GM19043 (cell line): Measurements from ENCODE around the gene VAC14.

Experiments used
- ATAC-seq: cut with Tn5 transposase; IDR thresholded peaks from one replicate; pipeline ENCODE4 v1.9.1; 2021; ENCODE audit warnings: low read depth; ENCODE audit not compliant: unreplicated experiment

Gene VAC14

DNA sequence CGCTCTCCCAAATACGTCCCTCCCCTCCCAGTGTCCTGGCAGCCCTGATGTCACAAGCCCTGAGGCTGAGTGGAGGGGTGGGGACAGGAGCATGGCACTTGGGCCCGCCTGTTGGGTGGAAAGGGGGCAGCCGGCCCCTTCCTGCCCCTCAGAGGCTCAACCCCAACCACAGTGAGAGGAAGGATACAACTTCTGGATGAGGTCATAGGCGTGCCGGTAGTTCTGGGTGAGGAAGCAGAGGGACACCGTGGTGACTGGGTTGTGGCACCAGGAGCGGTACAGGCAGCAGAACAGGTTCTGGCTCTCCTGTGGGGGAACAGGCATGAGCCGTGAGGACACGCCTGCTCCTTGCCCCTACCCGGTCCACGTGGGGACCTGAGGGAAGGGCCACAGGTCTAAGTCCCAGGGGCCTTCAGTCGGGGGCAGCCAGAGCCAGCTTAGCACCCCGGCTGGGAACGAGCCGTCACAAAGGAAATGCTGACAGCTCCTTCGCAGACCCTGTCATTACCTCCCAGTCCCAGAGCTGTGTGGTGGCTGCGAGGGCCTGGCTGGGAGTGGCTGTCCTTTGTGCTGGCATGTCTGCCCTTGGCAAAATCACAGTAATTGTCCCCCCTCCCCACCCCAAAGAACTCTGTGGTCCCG lies 103.9 kb downstream of the VAC14 start:
- ATAC-seq, result no peak

DNA sequence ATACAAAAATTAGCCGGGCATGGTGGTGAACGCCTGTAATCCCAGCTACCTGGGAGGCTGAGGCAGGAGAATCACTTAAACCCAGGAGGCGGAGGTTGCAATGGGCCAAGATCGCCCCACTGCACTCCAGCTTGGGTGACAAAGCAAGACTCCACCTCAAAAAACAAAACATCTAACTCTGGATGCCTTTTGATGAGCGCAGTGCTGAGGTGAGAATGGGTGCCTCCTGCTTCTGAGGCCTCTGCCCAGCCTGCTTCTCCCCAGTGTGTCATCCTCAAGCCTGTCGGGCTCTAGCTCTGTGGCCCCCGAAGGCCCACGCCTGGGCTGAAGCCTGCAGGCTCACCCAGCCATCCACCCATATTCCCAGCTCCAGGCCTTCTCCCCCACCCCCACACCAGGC lies 104.6 kb downstream of the VAC14 start:
- no peak for ATAC-seq

DNA sequence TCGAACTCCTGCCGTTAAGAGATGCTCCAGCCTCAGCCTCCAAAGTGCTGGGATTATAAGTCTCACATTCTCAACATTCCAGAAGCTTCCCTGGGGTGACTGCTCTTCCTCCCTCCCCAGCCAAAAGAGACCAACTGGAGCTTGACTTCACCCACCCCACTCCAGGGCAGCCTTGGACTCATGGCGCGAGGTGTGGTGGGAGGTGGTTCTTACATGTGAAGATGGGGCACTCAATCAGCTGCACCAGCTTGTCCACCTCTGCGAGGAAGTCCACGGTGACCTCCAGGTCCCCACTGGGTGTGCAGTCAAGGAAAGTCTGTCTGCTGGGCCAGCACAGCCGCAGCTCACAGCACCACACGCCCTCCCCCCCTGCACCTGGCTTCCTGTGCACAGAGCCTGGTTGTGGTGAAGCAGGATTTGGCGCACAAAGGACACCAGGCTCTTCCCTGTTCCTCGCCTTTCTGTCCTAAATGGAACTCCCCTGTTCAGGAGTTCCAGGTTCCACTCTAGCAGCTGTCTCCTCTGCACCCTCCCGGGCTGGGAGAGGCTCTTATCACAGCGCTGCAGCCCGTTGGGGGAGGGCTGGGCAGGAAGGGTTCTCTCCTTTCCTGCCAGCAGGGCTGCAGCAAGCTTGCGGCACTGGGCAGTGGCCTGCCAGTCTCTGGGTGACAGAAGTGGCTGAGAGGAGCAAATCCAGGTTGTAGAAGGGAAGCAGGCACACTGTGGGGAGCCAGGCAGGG lies 105.5 kb downstream of the VAC14 start:
- ATAC-seq, result peak; percentile 40

DNA sequence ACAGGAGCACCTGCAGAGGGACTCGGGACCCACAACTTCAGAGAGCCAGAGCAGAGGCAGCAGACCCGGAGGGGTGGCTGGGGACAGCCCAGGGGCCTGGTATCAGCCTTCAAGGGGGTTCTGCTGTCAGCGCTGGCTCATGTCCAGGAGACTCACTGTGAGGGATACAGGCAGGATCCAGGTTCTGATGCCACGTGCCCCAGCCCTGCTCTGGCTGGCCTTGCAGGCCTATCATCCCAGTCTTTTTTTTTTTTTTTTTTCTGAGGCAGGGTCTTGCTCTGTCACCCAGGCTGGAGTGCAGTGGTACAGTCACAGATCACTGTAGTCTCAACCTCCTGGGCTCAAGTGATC lies 106.1 kb downstream of the VAC14 start:
- ATAC-seq, result no peak

DNA sequence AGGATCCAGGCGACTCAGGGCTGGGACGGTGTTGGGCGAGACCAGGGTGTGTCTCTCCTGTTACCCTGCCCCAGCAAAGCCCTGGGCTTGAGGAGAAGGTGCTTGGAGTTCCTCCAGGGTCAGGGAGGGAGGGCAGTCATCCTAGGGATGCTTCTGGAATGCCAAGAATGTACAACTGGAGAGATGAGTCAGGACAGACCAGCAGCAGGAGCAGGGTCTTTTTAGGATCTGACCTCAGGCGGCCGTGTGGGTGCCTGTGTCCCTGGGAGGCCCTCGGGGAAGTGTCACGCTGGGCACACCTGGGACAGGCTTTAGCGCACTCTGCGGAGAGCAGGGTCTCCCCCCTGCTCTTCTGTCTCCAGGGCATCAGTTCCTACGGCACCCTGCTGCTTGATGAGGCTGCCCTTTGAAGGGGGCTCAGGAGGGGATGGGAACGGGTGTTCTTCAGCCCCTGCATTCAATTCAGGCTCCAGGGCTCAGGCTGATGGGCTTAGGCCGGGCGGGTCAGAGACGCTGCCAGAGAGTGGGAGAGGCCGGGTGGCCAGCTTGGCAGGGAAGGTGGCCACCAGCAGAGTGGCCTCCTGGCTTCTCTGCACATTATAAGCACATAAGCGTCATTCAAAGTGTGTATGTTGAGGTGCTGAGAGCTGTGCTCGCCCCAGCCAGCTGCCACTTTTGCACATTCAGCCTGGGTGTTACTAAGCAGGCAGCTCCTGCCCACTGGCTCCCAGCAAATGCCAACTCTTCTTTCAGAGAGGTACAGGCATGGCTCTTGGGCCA lies 106.7 kb downstream of the VAC14 start:
- no peak for ATAC-seq

DNA sequence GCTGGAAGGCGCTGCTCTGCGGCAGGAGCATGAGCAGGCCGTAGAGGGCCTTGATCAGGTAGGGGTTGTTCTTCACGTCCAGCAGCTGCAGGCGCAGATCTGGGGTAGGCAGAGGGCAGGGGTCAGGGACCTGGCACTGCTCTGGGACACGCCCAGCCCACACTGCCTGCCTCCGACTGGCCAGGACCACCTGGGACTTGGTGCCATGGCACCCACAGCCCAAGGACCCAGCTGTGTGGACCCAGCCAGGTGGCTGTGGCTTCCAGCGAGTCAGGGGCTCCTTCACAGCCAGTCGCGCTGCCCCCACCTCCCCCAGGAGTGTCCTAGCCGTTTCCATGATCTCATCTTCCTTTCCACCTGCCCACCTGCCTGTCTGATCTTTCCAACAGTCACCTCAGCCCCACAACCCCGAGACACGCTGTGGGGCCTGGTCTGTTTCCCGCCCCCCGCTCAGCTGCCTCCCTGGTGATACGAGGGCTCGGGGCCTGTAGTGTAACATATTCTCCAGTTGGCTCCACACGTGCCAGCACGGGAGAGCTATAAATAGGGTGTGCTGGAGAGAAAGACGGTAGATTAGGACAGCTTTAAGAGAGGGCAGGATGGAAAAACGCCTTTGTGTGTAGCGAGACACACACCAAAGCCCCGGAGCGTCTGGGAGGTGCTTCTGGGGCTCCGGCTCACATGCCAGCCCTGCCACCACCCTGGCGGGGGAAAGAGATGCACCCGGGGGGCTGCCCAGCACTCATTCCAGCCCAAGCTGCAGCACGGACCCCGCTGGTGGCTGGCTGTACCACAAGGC lies 107.9 kb downstream of the VAC14 start:
- no peak for ATAC-seq

DNA sequence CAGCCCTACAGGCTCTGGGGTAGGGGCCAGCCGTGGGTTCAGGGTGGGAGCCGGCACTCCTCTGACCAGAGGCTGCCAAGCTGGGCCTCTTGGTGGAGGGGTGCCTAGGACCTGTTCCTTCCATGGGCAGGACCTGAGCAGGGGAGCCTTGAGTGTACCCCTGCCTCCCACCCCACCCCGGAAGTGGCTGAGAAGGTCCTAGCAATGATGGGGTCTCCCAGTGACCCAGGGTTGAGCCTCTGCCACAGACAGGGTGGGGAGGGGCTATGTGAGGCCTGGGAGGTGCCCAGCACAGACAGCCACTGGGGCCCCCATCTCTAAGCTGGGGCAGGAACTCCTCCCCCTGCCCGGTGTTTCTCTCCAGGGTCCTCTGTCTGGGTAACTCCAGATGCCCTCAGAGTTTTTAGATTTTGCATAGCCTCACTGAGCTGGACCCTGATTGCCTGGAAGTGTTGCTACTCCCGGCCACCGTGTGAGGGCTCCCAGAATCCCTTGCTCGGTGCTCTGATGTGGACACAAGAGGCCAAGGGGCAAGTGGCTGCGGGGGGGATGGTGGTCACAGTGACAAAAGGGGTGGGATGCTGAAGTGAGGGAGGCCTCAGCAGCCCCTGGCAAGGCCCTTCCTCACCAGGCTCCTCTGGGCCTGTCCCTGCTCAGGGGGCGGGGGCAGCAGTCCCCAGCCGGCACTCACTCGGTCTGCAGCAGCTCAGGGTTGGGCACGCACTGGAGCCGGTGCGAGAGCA lies 108.7 kb downstream of the VAC14 start:
- ATAC-seq, result no peak

DNA sequence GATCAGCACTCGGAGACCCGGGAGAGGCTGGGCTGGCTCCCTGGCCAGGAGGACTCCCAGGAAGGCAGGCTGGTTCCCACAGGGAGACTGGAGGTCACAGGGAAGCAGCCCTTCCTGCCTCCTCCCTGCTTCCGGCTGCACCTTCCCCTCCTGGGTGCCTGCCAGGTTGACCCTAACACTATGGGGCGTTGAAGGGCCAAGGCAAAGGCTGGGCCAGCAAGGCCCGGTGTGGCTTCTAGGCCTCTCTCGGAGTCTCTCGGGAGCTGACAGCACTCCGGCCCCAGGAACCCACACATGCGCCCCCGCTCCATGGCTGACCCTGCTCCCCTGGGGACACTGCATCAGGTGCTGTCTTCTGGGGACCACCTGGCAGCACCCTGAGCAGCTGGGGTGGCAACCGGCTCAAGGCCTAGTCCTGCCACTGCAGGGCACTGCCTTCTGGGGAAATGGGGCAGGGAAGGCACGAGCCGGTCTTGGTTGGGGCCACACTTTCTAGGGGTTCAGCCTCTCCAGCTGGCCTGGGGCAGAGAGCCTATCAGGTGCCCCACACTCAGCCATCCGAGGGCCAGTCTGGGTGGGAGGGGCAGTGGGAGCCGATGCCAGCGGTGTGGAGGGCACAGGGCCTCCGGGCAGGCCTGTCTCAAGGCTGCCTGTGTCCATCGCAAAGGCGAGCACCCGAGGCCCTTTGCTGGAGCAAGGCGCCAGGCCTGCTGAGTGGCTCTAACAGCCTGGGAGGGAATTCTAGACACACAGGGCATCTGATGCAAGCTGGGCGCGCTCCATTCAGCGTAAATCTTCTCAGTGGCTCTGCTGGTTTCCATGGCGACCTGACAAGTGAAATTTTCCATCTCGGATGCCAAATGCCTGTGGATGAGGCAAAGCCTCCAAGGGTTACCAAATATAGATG lies 109.5 kb downstream of the VAC14 start:
- ATAC-seq, result no peak

DNA sequence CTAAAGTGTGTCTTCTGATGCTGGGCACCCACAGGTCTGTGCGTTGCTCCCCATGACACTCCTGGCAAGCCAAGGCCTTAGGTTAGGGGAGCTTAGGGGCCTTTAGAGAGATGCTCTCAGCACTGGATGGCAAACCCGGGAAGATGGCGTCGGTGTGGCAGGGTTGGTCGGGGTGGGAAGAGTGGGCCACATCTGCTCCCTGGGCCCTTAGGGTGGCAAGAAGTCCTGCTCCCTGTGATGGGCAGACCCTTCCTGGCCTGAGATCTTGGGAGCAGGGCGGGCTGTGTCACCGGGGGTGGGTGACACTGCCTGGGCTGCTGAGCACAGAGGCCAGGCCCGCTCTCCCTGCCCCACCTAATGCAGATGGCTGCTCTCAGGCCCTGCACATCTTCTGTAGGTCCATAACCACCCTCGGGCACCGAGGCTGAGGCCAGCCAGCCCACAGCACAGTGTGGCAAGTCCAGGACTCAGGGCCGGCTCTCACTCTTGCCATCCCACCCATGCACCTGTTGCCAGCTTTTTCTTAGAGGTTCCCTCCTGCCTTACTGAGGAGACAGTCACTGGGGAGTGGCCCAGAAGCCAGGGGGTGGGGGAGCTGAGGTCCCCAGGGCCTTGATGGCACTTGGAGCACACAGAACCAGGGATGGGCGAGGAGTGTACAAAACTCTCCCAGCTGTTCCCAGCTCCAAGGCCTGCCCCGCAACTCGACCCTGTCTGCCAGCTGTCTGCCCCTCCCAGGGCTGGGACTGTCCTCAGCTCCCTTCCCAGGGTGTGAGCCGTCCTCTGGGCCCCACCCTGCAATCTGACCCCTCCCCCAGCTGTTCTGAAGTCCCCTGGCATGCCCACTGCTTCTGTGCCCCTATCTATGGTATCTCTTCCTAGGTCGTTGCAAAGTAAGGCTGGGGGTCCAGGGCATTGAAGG lies 110.7 kb downstream of the VAC14 start:
- ATAC-seq, result no peak

DNA sequence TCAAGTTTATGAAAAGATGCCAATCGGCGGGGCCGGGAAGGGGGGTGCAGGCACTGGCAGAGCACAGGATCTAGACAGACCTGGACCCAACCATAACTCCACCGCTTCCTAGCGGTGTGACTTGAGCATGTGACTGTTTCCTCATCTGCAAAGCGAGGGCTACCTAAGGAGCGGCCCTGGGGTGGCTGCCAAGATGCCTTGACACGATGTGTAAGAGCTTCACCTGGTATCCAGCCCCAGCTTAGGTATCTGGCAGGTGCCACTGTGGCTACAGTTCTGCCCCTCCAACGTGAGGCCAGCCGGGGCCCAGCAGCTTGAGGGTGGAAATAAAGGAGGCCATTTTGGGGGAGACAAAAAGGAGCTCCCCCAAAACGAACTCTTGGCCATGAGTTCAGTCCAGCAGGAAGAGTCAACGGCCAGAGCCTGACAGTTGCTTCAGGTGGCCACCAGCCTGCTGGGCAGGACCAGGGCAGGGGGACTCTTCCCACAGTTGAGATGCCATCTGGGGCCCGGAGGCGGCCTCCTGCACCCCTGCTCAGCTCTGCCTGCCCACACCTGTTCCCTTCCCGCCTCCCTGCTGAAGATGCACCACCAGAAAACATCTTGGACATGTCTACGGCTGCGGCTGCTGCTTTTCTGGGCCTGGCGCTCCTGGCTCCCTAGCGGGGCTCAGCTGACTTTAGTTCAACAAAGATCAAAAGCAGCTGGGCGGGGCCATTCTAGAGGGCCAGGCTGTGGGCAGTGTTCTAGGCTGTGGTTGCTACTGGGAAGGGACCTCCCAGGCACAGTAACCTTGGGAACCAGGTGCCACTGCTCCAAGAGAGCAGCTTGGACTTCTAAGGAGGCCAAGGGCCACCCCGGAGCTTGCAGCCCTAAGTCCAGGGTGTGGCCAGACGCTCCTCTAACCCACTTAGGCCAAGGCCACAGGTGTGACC lies 111.7 kb downstream of the VAC14 start:
- no peak for ATAC-seq

DNA sequence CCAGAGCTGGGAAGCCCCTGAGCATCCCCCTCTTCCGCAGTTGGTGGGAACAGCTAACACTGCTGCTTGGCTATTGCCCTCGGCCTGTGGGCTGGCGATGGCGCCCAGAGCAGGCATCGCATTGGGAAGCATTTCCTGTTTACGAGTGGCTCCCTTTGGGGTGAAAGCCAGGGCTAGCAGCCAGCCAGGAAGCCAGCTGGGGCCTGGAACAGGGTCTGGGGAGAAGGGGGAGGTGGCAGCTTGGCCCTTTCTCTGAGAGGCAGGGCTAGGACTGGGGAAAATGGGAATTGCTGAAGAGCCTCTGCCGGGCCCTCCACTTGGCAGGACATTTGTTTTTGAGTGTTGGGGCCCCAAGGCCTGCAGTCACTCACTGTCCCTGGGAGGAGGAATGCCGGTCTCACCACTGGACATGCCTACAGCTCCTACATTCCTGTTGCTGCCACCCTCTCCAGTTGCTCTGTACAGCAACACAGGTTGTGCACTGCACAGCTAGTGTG lies 112.7 kb downstream of the VAC14 start:
- ATAC-seq, result no peak

DNA sequence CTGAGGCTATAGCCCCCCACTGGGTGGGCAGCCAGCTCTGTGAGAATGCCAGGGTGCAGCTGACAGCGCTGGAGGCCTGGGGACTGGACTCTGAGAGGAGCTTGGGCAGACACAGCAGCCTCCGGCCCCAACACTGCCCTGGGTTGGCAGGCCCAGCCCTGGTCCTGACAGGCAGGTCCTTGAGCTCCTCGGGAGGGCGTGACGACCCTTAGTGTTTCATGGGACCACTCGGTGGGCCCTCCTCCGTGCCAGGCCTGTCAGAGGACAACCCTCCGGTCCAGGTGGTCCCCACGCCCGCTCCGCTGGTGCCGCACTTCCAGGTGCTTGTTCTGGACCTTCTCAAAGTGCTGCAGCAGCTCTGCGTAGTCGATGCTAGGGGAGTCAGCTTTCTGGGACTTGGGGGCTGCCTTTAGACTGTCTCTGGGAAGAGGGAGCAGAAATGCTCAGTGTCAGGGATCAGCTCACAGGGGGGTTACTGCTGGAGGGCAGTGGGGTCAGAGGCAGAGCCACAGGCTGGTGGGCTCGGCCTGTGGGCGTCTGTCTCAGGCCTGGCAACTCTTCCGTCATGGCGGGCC lies 113.2 kb downstream of the VAC14 start:
- no peak for ATAC-seq

DNA sequence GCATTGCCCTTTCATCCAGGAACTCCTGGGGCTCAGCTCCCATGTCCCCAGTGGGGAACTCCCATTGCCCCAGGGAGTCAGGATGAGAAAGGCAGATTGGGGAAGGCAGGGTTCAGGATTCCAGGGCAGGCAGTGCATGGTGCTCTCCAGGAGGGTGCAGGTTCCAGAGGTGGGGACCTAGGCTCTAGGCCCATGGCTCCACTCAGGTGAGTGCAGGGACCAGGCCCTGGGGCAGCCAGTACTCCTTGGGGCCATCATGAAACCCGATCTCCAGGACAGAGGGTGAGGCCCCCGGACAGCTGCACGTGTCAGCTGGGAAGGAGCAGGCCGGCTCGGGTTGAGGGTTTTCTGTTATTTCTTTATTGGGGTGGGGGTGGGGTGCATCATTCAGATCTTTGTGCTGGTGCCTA lies 113.9 kb downstream of the VAC14 start:
- no peak for ATAC-seq

DNA sequence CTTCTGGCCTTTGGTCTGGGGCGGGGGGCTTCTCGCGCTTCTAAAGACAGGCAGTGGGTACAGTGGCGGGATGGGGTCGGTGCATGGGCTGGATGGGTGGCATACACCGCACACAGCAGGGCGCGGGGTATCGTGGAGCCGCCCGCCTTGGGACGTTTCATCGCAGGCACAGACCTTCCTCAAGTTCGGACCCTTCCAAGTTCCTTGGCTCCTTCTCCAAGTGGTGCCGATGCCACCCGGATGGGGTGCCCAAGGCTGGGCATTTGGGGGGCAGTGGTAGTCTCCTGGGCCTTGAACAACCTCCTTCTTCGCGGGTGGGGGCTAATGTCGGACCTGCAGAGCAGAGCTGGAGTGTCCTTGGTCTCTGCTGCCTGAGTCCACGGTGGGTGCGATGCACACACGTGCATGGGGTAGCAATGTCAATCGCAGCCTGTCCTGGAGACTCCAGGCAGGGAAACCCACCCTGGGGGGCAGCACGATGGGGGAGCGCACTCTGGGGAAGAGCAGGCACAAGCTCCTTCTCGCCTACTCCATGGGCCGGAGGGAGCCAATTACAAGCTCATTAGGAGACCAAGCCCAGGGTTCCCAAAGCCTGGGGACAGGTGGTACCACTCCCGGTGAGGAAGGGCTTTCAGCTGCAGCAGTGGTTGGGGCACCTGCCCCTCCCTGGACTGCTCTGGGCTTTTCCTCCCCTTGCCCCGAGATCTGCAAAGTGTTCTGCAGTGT lies 114.4 kb downstream of the VAC14 start:
- ATAC-seq, result no peak

DNA sequence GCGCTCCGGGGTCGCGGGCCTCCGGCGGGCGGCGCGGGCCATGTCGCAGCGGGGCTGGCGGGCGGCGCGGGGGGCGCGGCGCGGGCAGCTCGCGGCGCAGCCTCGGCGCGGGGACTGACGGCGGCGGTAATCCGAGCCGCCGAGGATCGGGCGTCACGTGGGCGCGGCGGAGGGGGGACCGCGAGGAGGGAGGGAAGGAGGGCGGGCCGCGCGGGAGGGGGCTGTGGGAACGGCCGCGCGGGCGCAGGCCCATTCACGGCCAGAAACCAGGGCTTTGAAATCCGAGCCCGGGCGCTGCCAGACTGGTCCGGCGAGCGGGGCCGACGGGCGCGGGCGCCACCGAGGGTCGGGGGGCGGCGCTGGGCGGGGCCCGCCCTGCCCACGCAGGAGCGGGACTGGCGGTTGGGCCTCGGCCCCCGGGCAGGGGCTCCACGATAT lies 115.0 kb downstream of the VAC14 start, which contains the start of gene MTSS2:
Gene MTSS2, minus strand, starts transcription at position 116 of the 438 bp plus-strand sequence. CDS start 262 bp downstream, outside the sequence.
- no peak for ATAC-seq
